ENCODE measurements around the gene CTSA. TPM values are rescaled to one million over a fixed set of nuclear protein-coding genes. Genes with fewer than 3 reads are reported as not detected.

CTSA gene
- total and polyA plus RNA-seq, 4 donors, result 29.4 to 102 (median 67.0) TPM

- WGBS (ENCODE audit: insufficient coverage), result 88% methylated on average over 6 of the region's 14 CpGs
- Histone ChIP-seq H3K27me3 (ENCODE audit: control insufficient read depth, insufficient read depth, low read length) (no peaks in the 10 kb centered on the region), H3K36me3 (ENCODE audit: control insufficient read depth, insufficient read depth, low read length) (peaks cover 74% of the 10 kb centered on the region), H3K4me1 (ENCODE audit: control insufficient read depth, insufficient read depth, low read length) (no peaks in the 10 kb centered on the region), H3K27ac (ENCODE audit: low read depth, low read length) (no peak overlapping the region), H3K4me3 (ENCODE audit: low read depth, low read length) (no peak overlapping the region), H3K9me3 (ENCODE audit: control insufficient read depth, insufficient read depth, low read length) (no peaks in the 10 kb centered on the region)
- DNase-seq (ENCODE audit: low read depth in 4 of 6, low spot score in 6 of 6), result no peak
These were observed 11.1 kb downstream of the CTSA start for GRCh38 chr20:45902199-45902701.

GRCh38 chr20:45904583-45905504 lies 13.7 kb downstream of the CTSA start:
- 88% methylated on average over 14 of the region's 16 CpGs for WGBS (ENCODE audit: insufficient coverage)
- Histone ChIP-seq H3K4me3 (ENCODE audit: low read depth, low read length) (no peak overlapping the region), H3K27ac (ENCODE audit: low read depth, low read length) (no peak overlapping the region), H3K27me3 (ENCODE audit: control insufficient read depth, insufficient read depth, low read length) (no peaks in the 10 kb centered on the region), H3K9me3 (ENCODE audit: control insufficient read depth, insufficient read depth, low read length) (no peaks in the 10 kb centered on the region), H3K4me1 (ENCODE audit: control insufficient read depth, insufficient read depth, low read length) (peaks cover 8% of the 10 kb centered on the region), H3K36me3 (ENCODE audit: control insufficient read depth, insufficient read depth, low read length) (peaks cover 70% of the 10 kb centered on the region)
- no peak for DNase-seq (ENCODE audit: low read depth in 4 of 6, low spot score in 6 of 6)

DNA sequence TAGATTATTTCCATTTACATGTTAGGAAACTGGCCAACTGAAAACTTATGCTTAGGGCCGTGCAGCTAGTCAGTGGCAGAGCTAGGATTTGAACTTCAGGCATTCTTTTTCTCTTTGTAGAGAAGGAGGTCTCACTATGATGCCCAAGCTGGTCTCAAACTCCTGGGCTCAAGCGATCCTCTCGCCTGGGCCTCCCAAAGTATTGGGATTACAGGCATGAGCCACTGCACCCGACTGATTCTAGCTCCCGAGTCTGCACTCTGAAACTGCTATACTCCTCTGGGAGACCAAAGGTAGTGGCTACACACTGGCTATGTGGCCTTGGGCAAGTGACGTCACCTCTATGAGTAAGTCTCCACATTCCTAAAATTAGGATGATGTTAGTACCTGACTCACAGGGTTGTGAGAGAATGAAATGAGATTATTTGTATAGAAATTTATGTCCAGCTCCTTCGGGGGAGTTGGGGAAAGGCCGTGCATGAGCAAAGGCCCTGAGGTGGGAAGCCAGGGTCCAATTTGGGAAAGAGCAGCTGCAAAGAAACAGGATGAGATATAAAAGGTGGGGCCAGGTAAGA lies 14.5 kb downstream of the CTSA start:
- Histone ChIP-seq H3K4me1 (ENCODE audit: control insufficient read depth, insufficient read depth, low read length) (peaks cover 15% of the 10 kb centered on the region), H3K9me3 (ENCODE audit: control insufficient read depth, insufficient read depth, low read length) (no peaks in the 10 kb centered on the region), H3K36me3 (ENCODE audit: control insufficient read depth, insufficient read depth, low read length) (peaks cover 63% of the 10 kb centered on the region), H3K27ac (ENCODE audit: low read depth, low read length) (no peak overlapping the region), H3K4me3 (ENCODE audit: low read depth, low read length) (no peak overlapping the region), H3K27me3 (ENCODE audit: control insufficient read depth, insufficient read depth, low read length) (no peaks in the 10 kb centered on the region)
- no peak for DNase-seq (ENCODE audit: low read depth in 4 of 6, low spot score in 6 of 6)
- WGBS (ENCODE audit: insufficient coverage), result 92% methylated on average over 7 of the region's 8 CpGs

GRCh38 chr20:45907219-45907948 lies 16.2 kb downstream of the CTSA start:
- 96% methylated on average over 17 of the region's 17 CpGs for WGBS (ENCODE audit: insufficient coverage)
- H3K4me1 ChIP-seq (ENCODE audit: control insufficient read depth, insufficient read depth, low read length), result peaks cover 32% of the 10 kb centered on the region
- no peak for DNase-seq (ENCODE audit: low read depth in 4 of 6, low spot score in 6 of 6)
- H3K4me3 ChIP-seq (ENCODE audit: low read depth, low read length), result no peak overlapping the region
- no peaks in the 10 kb centered on the region for H3K27me3 ChIP-seq (ENCODE audit: control insufficient read depth, insufficient read depth, low read length)
- H3K9me3 ChIP-seq (ENCODE audit: control insufficient read depth, insufficient read depth, low read length), result no peaks in the 10 kb centered on the region
- peaks cover 50% of the 10 kb centered on the region for H3K36me3 ChIP-seq (ENCODE audit: control insufficient read depth, insufficient read depth, low read length)
- no peak overlapping the region for H3K27ac ChIP-seq (ENCODE audit: low read depth, low read length)

DNA sequence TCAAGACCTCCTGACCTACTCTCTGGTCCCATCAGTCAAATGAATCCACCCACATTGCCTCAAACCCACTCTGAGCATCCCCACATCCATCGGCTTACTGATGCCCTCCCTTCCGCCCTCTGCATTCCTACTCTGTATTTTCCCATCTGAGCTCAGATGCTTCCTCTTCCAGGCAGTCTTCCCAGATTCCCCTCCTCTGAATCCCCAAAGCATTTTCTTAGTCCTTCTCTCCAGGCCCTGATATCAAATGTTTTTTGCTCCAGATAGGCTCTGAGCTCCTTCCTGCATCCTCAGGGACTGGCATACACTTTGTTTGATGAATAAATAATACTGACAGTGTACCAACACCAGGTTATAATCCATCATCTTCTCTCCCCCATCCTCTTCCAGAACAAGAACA lies 16.9 kb downstream of the CTSA start:
- H3K9me3 ChIP-seq (ENCODE audit: control insufficient read depth, insufficient read depth, low read length), result no peaks in the 10 kb centered on the region
- 98% methylated on average over 2 of the region's 2 CpGs for WGBS (ENCODE audit: insufficient coverage)
- no peak overlapping the region for H3K4me3 ChIP-seq (ENCODE audit: low read depth, low read length)
- H3K27ac ChIP-seq (ENCODE audit: low read depth, low read length), result no peak overlapping the region
- peaks cover 37% of the 10 kb centered on the region for H3K4me1 ChIP-seq (ENCODE audit: control insufficient read depth, insufficient read depth, low read length)
- H3K36me3 ChIP-seq (ENCODE audit: control insufficient read depth, insufficient read depth, low read length), result peaks cover 45% of the 10 kb centered on the region
- no peak for DNase-seq (ENCODE audit: low read depth in 4 of 6, low spot score in 6 of 6)
- no peaks in the 10 kb centered on the region for H3K27me3 ChIP-seq (ENCODE audit: control insufficient read depth, insufficient read depth, low read length)

- Histone ChIP-seq H3K4me3 (ENCODE audit: low read depth, low read length) (no peak overlapping the region), H3K27ac (ENCODE audit: low read depth, low read length) (no peak overlapping the region), H3K4me1 (ENCODE audit: control insufficient read depth, insufficient read depth, low read length) (peaks cover 37% of the 10 kb centered on the region), H3K36me3 (ENCODE audit: control insufficient read depth, insufficient read depth, low read length) (peaks cover 38% of the 10 kb centered on the region), H3K27me3 (ENCODE audit: control insufficient read depth, insufficient read depth, low read length) (no peaks in the 10 kb centered on the region), H3K9me3 (ENCODE audit: control insufficient read depth, insufficient read depth, low read length) (no peaks in the 10 kb centered on the region)
- no peak for DNase-seq (ENCODE audit: low read depth in 4 of 6, low spot score in 6 of 6)
- 91% methylated on average over 11 of the region's 12 CpGs for WGBS (ENCODE audit: insufficient coverage)
These were observed 18.2 kb downstream of the CTSA start for GRCh38 chr20:45909336-45909808.

- H3K4me1 ChIP-seq (ENCODE audit: control insufficient read depth, insufficient read depth, low read length), result peaks cover 37% of the 10 kb centered on the region
- DNase-seq (ENCODE audit: low read depth in 4 of 6, low spot score in 6 of 6), result no peak
- H3K4me3 ChIP-seq (ENCODE audit: low read depth, low read length), result peak overlapping the region; percentile 76
- H3K36me3 ChIP-seq (ENCODE audit: control insufficient read depth, insufficient read depth, low read length), result peaks cover 31% of the 10 kb centered on the region
- peak overlapping the region; percentile 94 for H3K27ac ChIP-seq (ENCODE audit: low read depth, low read length)
- WGBS (ENCODE audit: insufficient coverage), result 85% methylated on average over 19 of the region's 22 CpGs
- no peaks in the 10 kb centered on the region for H3K27me3 ChIP-seq (ENCODE audit: control insufficient read depth, insufficient read depth, low read length)
- no peaks in the 10 kb centered on the region for H3K9me3 ChIP-seq (ENCODE audit: control insufficient read depth, insufficient read depth, low read length)
These were observed 18.9 kb downstream of the CTSA start for GRCh38 chr20:45909817-45910669.

- Histone ChIP-seq H3K27ac (ENCODE audit: low read depth, low read length) (peak overlapping the region; percentile 94), H3K27me3 (ENCODE audit: control insufficient read depth, insufficient read depth, low read length) (no peaks in the 10 kb centered on the region), H3K9me3 (ENCODE audit: control insufficient read depth, insufficient read depth, low read length) (no peaks in the 10 kb centered on the region), H3K36me3 (ENCODE audit: control insufficient read depth, insufficient read depth, low read length) (peaks cover 29% of the 10 kb centered on the region), H3K4me3 (ENCODE audit: low read depth, low read length) (peak overlapping the region; percentile 76), H3K4me1 (ENCODE audit: control insufficient read depth, insufficient read depth, low read length) (peaks cover 37% of the 10 kb centered on the region)
- WGBS (ENCODE audit: insufficient coverage), result 2% methylated on average over 32 of the region's 43 CpGs
- peak; percentile 69 to 98 (median 82) for DNase-seq (ENCODE audit: low read depth in 4 of 6, low spot score in 6 of 6)
These were observed 19.7 kb downstream of the CTSA start for GRCh38 chr20:45910670-45911485.

All from spinal cord (tissue), 10 donors.